Activated T-cell treated with anti-CD3 and anti-CD28 coated beads for 24 hours (primary cell): ENCODE results near the gene GNG14.
"Not testable (repeated sequence)": the region's sequence is repeated elsewhere in the genome, so short reads cannot be mapped to it uniquely, and the experiment has no call there.

ENCODE experiments used
- DNase-seq: peaks from one replicate; pipeline ENCODE4 v3.0.0-alpha.2; 2020; ENCODE audit warnings: low read depth

The GNG14 gene

GRCh38 chr19:12723641-12724426, 36.0 kb downstream of the GNG14 start, which contains the start of gene TNPO2:
TNPO2 (minus strand) TSS chr19:12723932; CDS start chr19:12720977, 2,955 bp downstream.
- DNase-seq: peak; percentile 71

GRCh38 chr19:12725612-12726011, 37.8 kb downstream of the GNG14 start:
- not testable (repeated sequence) for DNase-seq

- DNase-seq: no peak
Measured at GRCh38 chr19:12726988-12727316, 39.2 kb downstream of the GNG14 start.

GRCh38 chr19:12727745-12728433, 40.1 kb downstream of the GNG14 start:
- no peak for DNase-seq

GRCh38 chr19:12730064-12730463, 42.3 kb downstream of the GNG14 start:
- no peak for DNase-seq

- DNase-seq: no peak
Measured at GRCh38 chr19:12731337-12731736, 43.5 kb downstream of the GNG14 start.

GRCh38 chr19:12733369-12734214, 45.8 kb downstream of the GNG14 start:
- DNase-seq: peak; percentile 51

GRCh38 chr19:12736995-12737834, 49.4 kb downstream of the GNG14 start, which contains the start of gene GET3:
GET3 (plus strand) TSS chr19:12737497; CDS start chr19:12737506, 9 bp downstream.
- peak; percentile 69 for DNase-seq

- DNase-seq: no peak
Measured at GRCh38 chr19:12737835-12738351, 50.1 kb downstream of the GNG14 start.
